Ascending aorta (tissue), 2 donors: ENCODE results near the gene SREBF1. TPM values are rescaled to one million over a fixed set of nuclear protein-coding genes. Genes with fewer than 3 reads are reported as not detected.

Experiments
- DNase-seq, 2 donors: peaks; one replicate each; pipeline ENCODE4 v3.0.0-alpha.2; 2019; ENCODE audit warnings: low spot score in 2 of 2
- H3K27ac ChIP-seq, 2 donors: fragments of 200-600 bp; sonication (generic); one replicate each; pipeline ENCODE4 v1.5.1; 2016 to 2017; ENCODE audit warnings: mild to moderate bottlenecking in 1 of 2
- H3K27me3 ChIP-seq: fragments of 200-600 bp; sonication (generic); one replicate; pipeline ENCODE4 v1.5.1; 2017
- H3K36me3 ChIP-seq, 2 donors: fragments of 200-600 bp; sonication (generic); one replicate each; pipeline ENCODE4 v1.5.1; 2016
- H3K4me1 ChIP-seq, 2 donors: fragments of 200-600 bp; sonication (generic); one replicate each; pipeline ENCODE4 v1.5.1; 2016 to 2017; ENCODE audit warnings: mild to moderate bottlenecking in 1 of 2
- H3K4me3 ChIP-seq, 2 donors: fragments of 200-600 bp; sonication (generic); one replicate each; pipeline ENCODE4 v1.5.1; 2016 to 2017; ENCODE audit warnings: mild to moderate bottlenecking in 1 of 2
- H3K9me3 ChIP-seq, 2 donors: fragments of 200-600 bp; sonication (generic); one replicate each; pipeline ENCODE4 v1.5.1; 2016
- intact Hi-C: fragments of 100-400 bp; cut with DNase I; formaldehyde crosslinking; loops from one replicate; pipeline ENCODE4 v1.15.1; 2023
- total RNA-seq: library from RNA; depleted of rRNA; stranded (reverse); fragments of >200 nt; gene quantifications from one replicate; pipeline ENCODE4 v1.1.0, GENCODE V29; 2016
- TF ChIP-seq, protein P1 (sequence below), 3 experiments: fragments of 200-600 bp in 2 of 3; fragments of 450-650 bp in 1 of 3; sonication (generic) in 2 of 3; IDR thresholded peaks; one replicate each; pipeline ENCODE4 v1.5.1; 2016 to 2019; ENCODE audit warnings: antibody characterized with exemption in 3 of 3, mild to moderate bottlenecking in 1 of 3, moderate library complexity in 1 of 3

Gene SREBF1
- total RNA-seq, 1 donor from 2014 or later: 141 TPM

DNA sequence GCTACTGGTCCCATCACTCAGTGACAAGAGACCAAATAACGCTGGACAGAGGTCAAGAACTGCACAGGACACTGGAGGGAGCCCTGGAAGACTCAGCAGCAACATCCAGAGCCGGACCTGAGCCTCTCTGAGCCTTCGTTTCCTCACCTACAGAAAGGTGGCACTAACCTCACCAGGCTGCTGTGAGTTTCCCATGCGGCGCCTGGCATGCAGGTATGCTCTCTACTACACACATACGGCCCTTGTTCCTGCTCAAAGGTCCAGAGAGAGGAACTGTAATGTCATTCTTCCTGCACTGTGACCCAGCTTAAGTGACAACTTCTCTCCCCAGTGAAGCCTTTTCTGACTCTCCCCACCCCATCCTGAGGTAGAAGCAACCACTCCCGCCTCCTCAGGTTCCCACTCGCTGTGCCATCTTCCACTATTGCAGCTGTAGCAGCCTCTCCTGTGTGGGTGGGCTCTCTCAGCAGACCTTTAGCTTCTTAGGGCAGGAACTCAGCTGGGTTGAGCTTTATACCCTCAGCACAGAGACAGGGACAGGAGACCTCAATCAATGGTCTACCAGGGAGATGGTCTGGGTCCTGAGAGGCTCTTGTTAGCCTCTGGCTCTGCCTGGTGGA, 43.9 kb upstream of the SREBF1 start:
- Histone ChIP-seq H3K27me3 (no peaks in the 10 kb centered on the region), H3K27ac (no peak overlapping the region), H3K36me3 (peaks cover 28 to 43% of the 10 kb centered on the region in 2 donors), H3K4me1 (peaks cover 9 to 25% of the 10 kb centered on the region in 2 donors), H3K9me3 (no peaks in the 10 kb centered on the region), H3K4me3 (no peak overlapping the region)
- TF ChIP-seq, protein P1, sequence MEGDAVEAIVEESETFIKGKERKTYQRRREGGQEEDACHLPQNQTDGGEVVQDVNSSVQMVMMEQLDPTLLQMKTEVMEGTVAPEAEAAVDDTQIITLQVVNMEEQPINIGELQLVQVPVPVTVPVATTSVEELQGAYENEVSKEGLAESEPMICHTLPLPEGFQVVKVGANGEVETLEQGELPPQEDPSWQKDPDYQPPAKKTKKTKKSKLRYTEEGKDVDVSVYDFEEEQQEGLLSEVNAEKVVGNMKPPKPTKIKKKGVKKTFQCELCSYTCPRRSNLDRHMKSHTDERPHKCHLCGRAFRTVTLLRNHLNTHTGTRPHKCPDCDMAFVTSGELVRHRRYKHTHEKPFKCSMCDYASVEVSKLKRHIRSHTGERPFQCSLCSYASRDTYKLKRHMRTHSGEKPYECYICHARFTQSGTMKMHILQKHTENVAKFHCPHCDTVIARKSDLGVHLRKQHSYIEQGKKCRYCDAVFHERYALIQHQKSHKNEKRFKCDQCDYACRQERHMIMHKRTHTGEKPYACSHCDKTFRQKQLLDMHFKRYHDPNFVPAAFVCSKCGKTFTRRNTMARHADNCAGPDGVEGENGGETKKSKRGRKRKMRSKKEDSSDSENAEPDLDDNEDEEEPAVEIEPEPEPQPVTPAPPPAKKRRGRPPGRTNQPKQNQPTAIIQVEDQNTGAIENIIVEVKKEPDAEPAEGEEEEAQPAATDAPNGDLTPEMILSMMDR (IDR thresholded peaks at IDR 0.05): no peak
- intact Hi-C loops: no loop called here
- DNase-seq: no peak

DNA sequence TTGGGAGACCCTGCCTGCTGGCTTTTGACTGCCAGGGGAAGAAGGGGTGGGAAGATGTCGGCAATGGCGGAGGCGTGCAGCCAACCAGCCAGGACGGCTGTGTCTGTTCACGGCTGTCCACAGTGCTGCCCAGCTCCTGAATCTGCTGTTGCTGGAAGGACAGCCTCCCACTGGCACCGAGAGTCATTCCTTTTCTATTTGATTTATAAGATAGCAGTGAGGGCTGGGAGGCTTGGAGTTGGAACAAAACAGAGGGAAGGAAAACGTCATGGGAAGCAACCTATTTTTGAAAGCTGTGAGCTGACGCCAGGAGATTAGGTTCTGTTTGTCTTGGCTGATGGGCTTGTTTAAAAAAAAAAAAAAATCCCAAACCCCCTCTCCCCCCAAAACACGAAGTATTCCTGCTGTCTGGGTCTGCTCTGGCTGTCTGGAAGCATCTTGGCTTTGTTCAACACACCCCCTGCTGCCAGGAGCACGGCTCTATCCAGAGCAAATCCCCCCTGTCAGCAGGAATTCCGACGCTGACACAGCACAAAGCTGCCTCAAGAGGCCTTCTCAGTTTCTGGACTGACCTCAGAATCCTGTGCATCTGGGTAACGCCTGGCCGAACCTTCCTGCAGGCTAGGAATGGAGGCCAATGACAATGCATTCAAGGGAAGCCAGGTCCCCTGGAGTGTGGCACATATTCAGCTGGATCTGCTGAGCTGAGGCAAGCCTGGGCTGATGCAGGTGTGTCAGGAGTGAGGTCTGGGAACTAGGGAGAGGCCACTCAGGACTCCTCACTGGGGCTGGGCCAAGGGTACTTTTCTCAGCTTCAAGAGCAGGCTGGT, 41.0 kb upstream of the SREBF1 start:
- intact Hi-C loops: loop anchor here (1.0 to 5.0 kb wide), 5 partner anchors 40 to 195 kb away; partner anchors contain the start of genes DRC3, RAI1, SREBF1 and TOM1L2
- Histone ChIP-seq H3K4me1 (peaks cover 9 to 25% of the 10 kb centered on the region in 2 donors), H3K4me3 (peak overlapping the region in 1 of 2 donors; percentile 37), H3K27ac (peak overlapping the region; percentile 87 to 89), H3K27me3 (no peaks in the 10 kb centered on the region), H3K9me3 (no peaks in the 10 kb centered on the region), H3K36me3 (peaks cover 20 to 29% of the 10 kb centered on the region in 2 donors)
- TF ChIP-seq, protein P1 (IDR thresholded peaks at IDR 0.05): no peak
- DNase-seq: peak; percentile 38 to 92

DNA sequence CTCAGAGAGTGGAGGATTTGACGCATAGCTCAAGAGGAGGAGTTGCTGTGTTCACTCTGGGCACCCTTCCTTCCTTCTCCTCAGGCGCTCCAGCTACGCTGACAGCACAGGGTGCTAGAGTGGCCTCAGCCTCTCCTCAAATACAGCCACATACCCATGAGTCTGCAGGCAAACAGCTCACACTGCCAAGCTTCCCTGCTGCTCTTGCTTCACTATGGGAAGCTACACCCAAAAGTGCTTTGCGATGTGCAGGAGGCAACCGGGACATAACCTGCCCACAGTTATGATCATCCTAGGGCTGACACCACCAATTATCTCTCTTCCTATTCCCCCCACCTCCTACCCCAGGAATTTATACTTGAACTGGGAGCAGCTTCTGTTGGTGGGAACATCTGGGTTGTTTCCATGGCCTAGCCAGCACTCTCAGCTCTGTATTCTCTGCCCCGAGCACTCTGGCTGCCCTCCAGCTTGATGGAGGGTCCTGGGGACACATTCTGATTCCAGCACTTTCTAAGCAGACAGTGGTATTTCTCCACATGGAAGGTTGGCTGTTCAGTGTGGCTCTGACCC, 40.3 kb upstream of the SREBF1 start:
- intact Hi-C loops: loop anchor here (1.0 to 5.0 kb wide), 5 partner anchors 40 to 195 kb away; partner anchors contain the start of genes DRC3, RAI1, SREBF1 and TOM1L2
- Histone ChIP-seq H3K4me1 (peaks cover 9 to 25% of the 10 kb centered on the region in 2 donors), H3K9me3 (no peaks in the 10 kb centered on the region), H3K27me3 (no peaks in the 10 kb centered on the region), H3K4me3 (peak overlapping the region in 1 of 2 donors; percentile 37), H3K36me3 (peaks cover 13 to 22% of the 10 kb centered on the region in 2 donors), H3K27ac (peak overlapping the region; percentile 87 to 89)
- TF ChIP-seq, protein P1 (IDR thresholded peaks at IDR 0.05): no peak
- DNase-seq: peak; percentile 56 to 86

DNA sequence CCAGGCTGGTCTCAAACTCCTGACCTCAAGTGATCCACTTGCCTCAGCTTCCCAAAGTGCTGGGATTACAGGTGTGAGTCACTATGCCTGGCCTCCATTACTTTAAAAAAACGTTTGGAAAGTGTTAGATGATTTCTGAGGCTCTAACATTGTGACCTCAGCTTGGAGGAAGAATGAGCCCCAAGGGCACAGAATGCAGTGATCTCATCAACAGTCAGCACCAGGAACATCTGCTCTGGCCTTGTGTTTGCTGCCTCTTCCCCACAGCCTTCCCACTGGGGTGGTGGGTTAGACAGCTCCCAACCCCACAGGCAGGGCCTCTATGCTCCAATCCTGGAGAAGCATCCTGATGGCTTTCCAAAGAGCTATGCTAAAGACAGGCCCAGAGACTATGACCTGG, 37.7 kb upstream of the SREBF1 start:
- DNase-seq: no peak
- Histone ChIP-seq H3K36me3 (peaks cover 4 to 6% of the 10 kb centered on the region in 2 donors), H3K27me3 (no peaks in the 10 kb centered on the region), H3K4me3 (no peak overlapping the region), H3K9me3 (no peaks in the 10 kb centered on the region), H3K27ac (peak overlapping the region; percentile 87 to 89), H3K4me1 (peaks cover 9 to 25% of the 10 kb centered on the region in 2 donors)
- TF ChIP-seq, protein P1 (IDR thresholded peaks at IDR 0.05): no peak
- intact Hi-C loops: no loop called here

DNA sequence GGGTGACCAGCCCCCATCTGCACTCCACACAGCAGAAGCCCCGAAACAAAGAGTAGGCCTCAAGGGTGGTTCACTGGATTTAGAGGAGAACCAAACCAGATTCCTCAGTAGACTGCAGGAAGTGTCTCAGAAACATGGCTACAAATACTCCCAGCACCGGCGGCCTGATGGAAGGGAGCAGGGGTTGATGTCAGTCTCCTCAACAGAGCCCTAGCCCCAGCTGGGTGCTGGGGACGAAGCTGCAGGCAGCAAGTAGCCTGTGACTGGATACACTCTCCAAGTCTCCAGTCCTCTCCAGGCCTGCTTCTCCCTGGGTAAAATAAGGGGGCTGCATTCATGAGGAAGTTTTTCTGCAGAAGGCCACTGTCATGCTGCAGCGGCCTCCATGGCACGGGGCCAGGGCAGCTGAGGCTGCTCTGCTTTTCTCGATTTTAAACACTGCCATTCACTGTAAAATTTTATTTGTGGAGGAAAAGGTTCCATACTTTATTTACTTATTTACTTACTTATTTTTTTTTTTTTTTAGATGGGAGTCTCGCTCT, 36.7 kb upstream of the SREBF1 start:
- TF ChIP-seq, protein P1 (IDR thresholded peaks at IDR 0.05): no peak
- peaks cover 9 to 23% of the 10 kb centered on the region in 2 donors for H3K4me1 ChIP-seq
- no peaks in the 10 kb centered on the region for H3K27me3 ChIP-seq
- no peak overlapping the region for H3K27ac ChIP-seq
- no peaks in the 10 kb centered on the region for H3K9me3 ChIP-seq
- H3K36me3 ChIP-seq: peaks cover 1 to 2% of the 10 kb centered on the region in 2 donors
- intact Hi-C loops: no loop called here
- no peak for DNase-seq
- no peak overlapping the region for H3K4me3 ChIP-seq
